Vagina (tissue), 2 donors: Measurements from ENCODE around the gene ANKRD1. TPM values are rescaled to one million over a fixed set of nuclear protein-coding genes. Genes with fewer than 3 reads are reported as not detected.

Experiments used
- DNase-seq, 2 donors: peaks; one replicate each; pipeline ENCODE4 v3.0.0-alpha.2; 2017; ENCODE audit errors: extremely low spot score in 2 of 2
- H3K27ac ChIP-seq: fragments of 200-600 bp; sonication (generic); one replicate; pipeline ENCODE4 v1.5.1; 2019
- H3K27me3 ChIP-seq: fragments of 200-600 bp; sonication (generic); one replicate; pipeline ENCODE4 v1.5.1; 2019
- H3K36me3 ChIP-seq, 2 donors: fragments of 200-600 bp; sonication (generic); one replicate each; pipeline ENCODE4 v1.5.1; 2017 to 2019
- H3K4me1 ChIP-seq: fragments of 200-600 bp; sonication (generic); one replicate; pipeline ENCODE4 v1.5.1; 2019
- H3K4me3 ChIP-seq, 2 donors: fragments of 200-600 bp; sonication (generic); 1 replicate in 1 of 2; 2 replicates in 1 of 2; pipeline ENCODE4 v1.5.1; 2016 to 2019
- H3K9me3 ChIP-seq: fragments of 200-600 bp; sonication (generic); one replicate; pipeline ENCODE4 v1.5.1; 2019
- POLR2A ChIP-seq, 2 donors: fragments of 450-650 bp; IDR thresholded peaks; one replicate each; pipeline ENCODE4 v1.6.1; 2017; ENCODE audit warnings: antibody characterized with exemption in 2 of 2, mild to moderate bottlenecking in 2 of 2, moderate library complexity in 2 of 2
- POLR2AphosphoS5 ChIP-seq, 2 donors: sonication (generic); formaldehyde crosslinking; IDR thresholded peaks; one replicate each; pipeline ENCODE4 v1.9.0; 2017; ENCODE audit warnings: antibody characterized with exemption in 2 of 2, mild to moderate bottlenecking in 2 of 2, low read depth in 1 of 2; ENCODE audit not compliant: insufficient read depth in 1 of 2
- intact Hi-C: fragments of 100-400 bp; cut with DNase I; formaldehyde crosslinking; loops from one replicate; pipeline ENCODE4 v1.15.1; 2023
- total RNA-seq: library from RNA; depleted of rRNA; stranded (reverse); fragments of >200 nt; gene quantifications from one replicate; pipeline ENCODE4 v1.2.3, GENCODE V29; 2016
- TF ChIP-seq, protein P1 (sequence below), 3 experiments: fragments of 450-650 bp in 2 of 3; fragments of 200-600 bp in 1 of 3; sonication (generic) in 1 of 3; IDR thresholded peaks; one replicate each; pipeline ENCODE4 v1.5.1; 2017 to 2019; ENCODE audit warnings: antibody characterized with exemption in 3 of 3, mild to moderate bottlenecking in 2 of 3, moderate library complexity in 2 of 3

Gene ANKRD1
- total RNA-seq, 1 donor from 2014 or later: not detected

DNA sequence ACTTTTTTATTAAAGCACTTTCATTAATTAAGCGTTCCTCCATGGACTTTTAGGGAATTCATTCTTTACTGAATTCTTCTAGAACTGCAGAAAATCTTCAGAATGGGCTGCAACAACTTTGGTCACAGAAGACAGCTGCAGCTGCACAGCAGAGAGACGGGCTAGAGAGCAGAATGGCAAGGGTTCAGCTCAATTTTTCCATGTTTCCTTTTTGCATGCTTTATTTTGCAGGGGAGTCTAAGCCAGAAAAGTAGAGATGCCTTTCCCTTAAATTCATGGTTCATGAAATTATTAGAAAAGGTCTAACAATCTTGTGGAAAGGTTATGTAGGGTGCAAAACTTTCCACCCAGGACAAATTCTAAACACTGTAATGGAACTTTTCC is 15.4 kb upstream of the ANKRD1 start:
- DNase-seq: no peak
- H3K27ac ChIP-seq: no peak overlapping the region
- H3K4me3 ChIP-seq: no peak overlapping the region
- no peaks in the 10 kb centered on the region for H3K9me3 ChIP-seq
- H3K36me3 ChIP-seq: no peaks in the 10 kb centered on the region
- peaks cover 5% of the 10 kb centered on the region for H3K4me1 ChIP-seq
- intact Hi-C loops: no loop called here
- no peaks in the 10 kb centered on the region for H3K27me3 ChIP-seq
- TF ChIP-seq POLR2AphosphoS5 (IDR thresholded peaks at IDR 0.05; ENCODE audit: insufficient read depth in 1 of 2, low read depth in 1 of 2) (no peak), POLR2A (IDR thresholded peaks at IDR 0.05) (no peak)
- TF ChIP-seq, protein P1, sequence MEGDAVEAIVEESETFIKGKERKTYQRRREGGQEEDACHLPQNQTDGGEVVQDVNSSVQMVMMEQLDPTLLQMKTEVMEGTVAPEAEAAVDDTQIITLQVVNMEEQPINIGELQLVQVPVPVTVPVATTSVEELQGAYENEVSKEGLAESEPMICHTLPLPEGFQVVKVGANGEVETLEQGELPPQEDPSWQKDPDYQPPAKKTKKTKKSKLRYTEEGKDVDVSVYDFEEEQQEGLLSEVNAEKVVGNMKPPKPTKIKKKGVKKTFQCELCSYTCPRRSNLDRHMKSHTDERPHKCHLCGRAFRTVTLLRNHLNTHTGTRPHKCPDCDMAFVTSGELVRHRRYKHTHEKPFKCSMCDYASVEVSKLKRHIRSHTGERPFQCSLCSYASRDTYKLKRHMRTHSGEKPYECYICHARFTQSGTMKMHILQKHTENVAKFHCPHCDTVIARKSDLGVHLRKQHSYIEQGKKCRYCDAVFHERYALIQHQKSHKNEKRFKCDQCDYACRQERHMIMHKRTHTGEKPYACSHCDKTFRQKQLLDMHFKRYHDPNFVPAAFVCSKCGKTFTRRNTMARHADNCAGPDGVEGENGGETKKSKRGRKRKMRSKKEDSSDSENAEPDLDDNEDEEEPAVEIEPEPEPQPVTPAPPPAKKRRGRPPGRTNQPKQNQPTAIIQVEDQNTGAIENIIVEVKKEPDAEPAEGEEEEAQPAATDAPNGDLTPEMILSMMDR (IDR thresholded peaks at IDR 0.05): no peak

DNA sequence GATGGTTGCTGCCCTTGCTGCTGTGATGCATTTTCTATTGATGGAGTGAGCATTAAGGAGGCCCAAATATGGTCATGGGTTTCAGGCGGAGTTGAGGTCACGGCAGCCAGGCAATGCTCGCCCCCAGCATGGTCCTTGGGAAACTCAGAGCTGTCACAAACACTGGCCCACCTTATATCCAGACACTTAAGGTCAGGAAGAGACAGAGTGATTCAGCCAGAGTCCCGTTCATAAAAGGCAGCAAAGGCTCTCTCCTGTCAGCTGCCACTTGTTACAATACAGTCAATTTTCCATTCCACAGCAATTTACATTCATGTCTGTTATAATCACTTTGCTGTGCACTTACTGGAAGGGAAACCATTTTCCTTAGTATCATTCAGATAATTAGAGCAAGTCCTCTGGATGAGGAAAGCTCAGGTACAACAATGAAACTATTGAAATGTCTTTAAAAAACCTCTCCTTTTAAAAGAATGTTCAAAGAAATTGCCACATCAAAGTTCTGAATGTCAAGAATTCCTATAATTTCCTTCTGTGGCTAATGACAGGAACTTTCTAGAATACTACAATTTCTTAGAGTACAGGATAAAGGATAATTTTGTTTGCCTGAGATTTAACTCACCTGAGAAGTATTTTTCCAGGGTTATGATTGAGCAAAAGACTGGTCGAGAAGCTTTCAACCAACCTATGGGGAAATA is 14.8 kb upstream of the ANKRD1 start:
- Histone ChIP-seq H3K27me3 (no peaks in the 10 kb centered on the region), H3K27ac (no peak overlapping the region), H3K9me3 (no peaks in the 10 kb centered on the region), H3K4me1 (peaks cover 10% of the 10 kb centered on the region), H3K36me3 (no peaks in the 10 kb centered on the region), H3K4me3 (no peak overlapping the region)
- TF ChIP-seq POLR2A (IDR thresholded peaks at IDR 0.05) (no peak), POLR2AphosphoS5 (IDR thresholded peaks at IDR 0.05; ENCODE audit: insufficient read depth in 1 of 2, low read depth in 1 of 2) (no peak)
- TF ChIP-seq, protein P1 (IDR thresholded peaks at IDR 0.05): no peak
- intact Hi-C loops: no loop called here
- DNase-seq: no peak

DNA sequence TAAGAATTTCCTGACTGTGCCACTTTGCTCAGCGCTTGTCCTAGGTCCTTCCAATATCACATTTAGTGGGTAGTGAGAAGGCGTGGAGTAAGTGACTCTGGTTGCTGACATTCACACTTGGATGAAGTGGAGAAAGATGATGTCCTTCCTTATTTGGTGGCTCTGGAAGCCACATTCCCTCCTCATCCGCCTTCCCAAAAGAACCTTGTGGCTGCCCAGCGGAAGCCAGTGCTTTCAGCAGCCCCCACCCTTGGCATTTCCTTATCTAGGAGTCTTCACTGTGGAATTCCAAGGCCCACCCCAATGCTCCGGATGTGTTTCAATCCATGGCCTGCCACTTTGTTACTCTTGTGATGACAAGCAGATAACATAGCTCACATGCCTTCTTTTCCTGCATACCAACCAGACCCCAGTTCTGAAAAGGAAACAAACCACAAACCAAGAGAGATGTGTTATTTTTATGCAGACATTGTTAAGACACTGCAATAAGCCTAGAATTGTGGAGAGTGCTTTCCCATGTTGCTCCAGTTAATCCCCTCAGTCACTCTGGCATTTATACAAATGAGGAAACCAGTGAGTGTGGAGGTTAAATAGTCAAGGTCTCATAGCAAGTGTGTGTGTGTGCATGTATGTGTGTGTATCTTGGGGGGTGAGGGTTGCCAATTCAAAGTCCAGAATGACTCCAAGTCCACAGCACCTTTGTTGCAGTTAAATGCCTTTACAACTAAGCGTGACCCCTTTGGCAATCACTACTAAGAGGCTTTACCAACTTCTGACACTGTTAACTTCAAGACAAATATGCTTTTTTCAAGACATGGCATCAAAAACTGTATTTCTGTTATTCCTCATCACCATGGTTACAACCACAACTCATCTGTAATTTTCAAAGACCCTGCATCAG is 10.3 kb upstream of the ANKRD1 start:
- TF ChIP-seq POLR2A (IDR thresholded peaks at IDR 0.05): no peak
- TF ChIP-seq POLR2AphosphoS5 (IDR thresholded peaks at IDR 0.05; ENCODE audit: insufficient read depth in 1 of 2, low read depth in 1 of 2): peak in 1 of 2 donors; percentile 51
- TF ChIP-seq, protein P1 (IDR thresholded peaks at IDR 0.05): no peak
- no peaks in the 10 kb centered on the region for H3K36me3 ChIP-seq
- no peaks in the 10 kb centered on the region for H3K9me3 ChIP-seq
- no peak for DNase-seq
- H3K4me3 ChIP-seq: no peak overlapping the region
- H3K4me1 ChIP-seq: peaks cover 28% of the 10 kb centered on the region
- intact Hi-C loops: no loop called here
- H3K27ac ChIP-seq: peak overlapping the region; percentile 39
- H3K27me3 ChIP-seq: no peaks in the 10 kb centered on the region

DNA sequence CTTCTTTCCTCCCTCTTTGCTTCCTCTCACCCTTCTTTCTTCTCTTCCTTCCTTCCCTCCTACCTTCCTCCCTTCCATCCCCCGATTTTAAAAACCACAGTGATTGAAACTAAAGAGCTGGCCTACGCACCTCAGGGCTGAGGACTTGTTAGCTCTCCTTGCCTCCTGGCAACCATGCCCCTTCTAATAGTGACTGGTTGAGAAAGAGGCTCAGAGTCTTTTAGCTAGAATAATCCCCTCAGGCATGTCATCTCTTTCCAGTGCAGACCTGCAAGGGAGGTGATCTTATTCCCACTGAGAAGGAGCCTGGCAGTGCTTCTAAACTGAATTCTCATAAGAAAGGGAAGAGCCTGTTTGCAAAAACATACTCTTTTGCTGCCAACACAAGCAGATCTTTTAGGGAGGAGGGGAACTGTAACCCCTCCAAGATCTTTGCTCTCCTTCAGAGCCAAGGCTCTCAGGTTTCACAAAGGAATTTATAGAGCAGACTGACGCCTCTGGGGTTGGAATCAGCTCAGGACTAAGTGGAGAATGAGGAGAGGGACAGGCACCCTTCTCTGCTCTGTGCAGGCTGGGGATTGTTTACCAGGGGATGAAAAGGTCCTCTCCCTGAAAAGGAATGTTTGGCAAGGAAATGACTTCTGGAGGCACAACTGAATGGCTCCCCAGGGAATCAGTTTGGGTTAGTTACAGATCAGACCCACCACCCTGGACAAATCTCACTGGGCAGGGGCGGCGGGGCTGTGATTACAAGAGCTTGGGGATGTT is 9.4 kb upstream of the ANKRD1 start:
- Histone ChIP-seq H3K27ac (peak overlapping the region; percentile 39), H3K4me1 (peaks cover 28% of the 10 kb centered on the region), H3K36me3 (no peaks in the 10 kb centered on the region), H3K9me3 (no peaks in the 10 kb centered on the region), H3K27me3 (no peaks in the 10 kb centered on the region), H3K4me3 (no peak overlapping the region)
- TF ChIP-seq POLR2AphosphoS5 (IDR thresholded peaks at IDR 0.05; ENCODE audit: insufficient read depth in 1 of 2, low read depth in 1 of 2): peak in 1 of 2 donors; percentile 26
- TF ChIP-seq, protein P1 (IDR thresholded peaks at IDR 0.05): no peak
- TF ChIP-seq POLR2A (IDR thresholded peaks at IDR 0.05): no peak
- no peak for DNase-seq
- intact Hi-C loops: no loop called here
